ENCODE measurements around the gene TCEANC2. TPM values are rescaled to one million over a fixed set of nuclear protein-coding genes. Genes with fewer than 3 reads are reported as not detected.

Gene TCEANC2
- total and polyA plus RNA-seq, 2 donors (not counting 3 experiments of a cell fraction or from before 2014, with no cell fraction given), result 3.2 to 6.1 TPM

- BruUV-seq (replicated peaks), result no TSS peak
- peaks cover 10% of the 10 kb centered on the region for H3K4me1 ChIP-seq (ENCODE audit: control insufficient read depth, extremely low read depth, insufficient read depth, low read length)
- dilution Hi-C loops (cut with MboI; ENCODE audit: extremely low pct_ligation_motif_present, low sequenced_read_pairs), result no loop called here
- no peak overlapping the region for H3K4me2 ChIP-seq (ENCODE audit: insufficient read depth, low read length)
- DNase-seq (ENCODE audit: low read depth, low spot score), result peak; percentile 59
- no peaks in the 10 kb centered on the region for H4K20me1 ChIP-seq (replicated peaks; ENCODE audit: control insufficient read depth, extremely low read depth, insufficient read depth, low read length)
- intact Hi-C loops (cut with micrococcal nuclease), result loop anchor here (1.0 kb wide), 1 partner anchor 14 kb away; no protein-coding TSS in a partner anchor
- no peaks in the 10 kb centered on the region for H3K9me1 ChIP-seq (replicated peaks; ENCODE audit: control insufficient read depth, extremely low read depth, insufficient read depth, low read length)
- ChIA-PET CTCF (interaction anchor here (1.0 to 3.0 kb wide), 4 partner anchors 9 to 46 kb away, joined by 4 to 20 read pairs (median 7); no protein-coding TSS in a partner anchor), POLR2A (no interaction called here)
- no peak overlapping the region for H3K4me3 ChIP-seq (replicated peaks in 1 of 3; ENCODE audit: insufficient read depth in 1 of 3, low read depth in 1 of 3, low read length in 3 of 3)
- no peaks in the 10 kb centered on the region for H3K36me3 ChIP-seq (ENCODE audit: control insufficient read depth in 2 of 2, extremely low read depth in 1 of 2, insufficient read depth in 2 of 2, low read length in 2 of 2)
- no peak for FAIRE-seq
- TF ChIP-seq JUN (IDR thresholded peaks at IDR 0.05; ENCODE audit: borderline replicate concordance, insufficient read depth, insufficient read length, low read depth) (peak; percentile 61), POLR2A (IDR thresholded peaks at IDR 0.05; ENCODE audit: low read depth, low read length) (no peak)
- H3K27ac ChIP-seq (ENCODE audit: insufficient read depth, low read depth, low read length), result no peak overlapping the region
- H3K9ac ChIP-seq (replicated peaks; ENCODE audit: extremely low read depth, insufficient read depth, low read length), result no peak overlapping the region
- no peaks in the 10 kb centered on the region for H3K9me3 ChIP-seq (replicated peaks; ENCODE audit: control insufficient read depth, insufficient read depth, low read length)
- H2AFZ ChIP-seq (ENCODE audit: low read depth, low read length), result no peak overlapping the region
- peaks cover 0 to 5% of the 10 kb centered on the region in 2 experiments for H3K27me3 ChIP-seq (ENCODE audit: control insufficient read depth in 2 of 2, insufficient read depth in 2 of 2, low read length in 2 of 2)
- no peaks in the 10 kb centered on the region for H3K79me2 ChIP-seq (ENCODE audit: control insufficient read depth, insufficient read depth, low read length)
Observed at GRCh38 chr1:54135436-54136120, 82.2 kb downstream of the TCEANC2 start.

GRCh38 chr1:54136269-54136896 is 83.0 kb downstream of the TCEANC2 start:
- H3K4me3 ChIP-seq (replicated peaks in 1 of 3; ENCODE audit: insufficient read depth in 1 of 3, low read depth in 1 of 3, low read length in 3 of 3), result no peak overlapping the region
- no peak overlapping the region for H3K27ac ChIP-seq (ENCODE audit: insufficient read depth, low read depth, low read length)
- TF ChIP-seq JUN (IDR thresholded peaks at IDR 0.05; ENCODE audit: borderline replicate concordance, insufficient read depth, insufficient read length, low read depth), result no peak
- no peak for TF ChIP-seq CTCF (IDR thresholded peaks at IDR 0.05; ENCODE audit: extremely low read depth in 1 of 2, insufficient read depth in 1 of 2, low read depth in 1 of 2, low read length in 2 of 2)
- TF ChIP-seq FOS (IDR thresholded peaks at IDR 0.05; ENCODE audit: borderline replicate concordance, insufficient read depth, low read length), result no peak
- no peak for TF ChIP-seq POLR2A (IDR thresholded peaks at IDR 0.05; ENCODE audit: low read depth, low read length)
- TF ChIP-seq GATA2 (IDR thresholded peaks at IDR 0.05; ENCODE audit: insufficient read depth, insufficient read length, low read depth, low read length), result no peak
- no peak for TF ChIP-seq MYC (IDR thresholded peaks at IDR 0.05; ENCODE audit: low read depth, low read length)
- TF ChIP-seq MAX (IDR thresholded peaks at IDR 0.05; ENCODE audit: insufficient read depth, insufficient read length), result no peak
- TF ChIP-seq POLR2AphosphoS5 (IDR thresholded peaks at IDR 0.05; ENCODE audit: insufficient read depth, low read depth, low read length), result no peak
- no peak for TF ChIP-seq EZH2 (IDR thresholded peaks at IDR 0.05; ENCODE audit: borderline replicate concordance, low read depth, low read length, severe bottlenecking)
- no peak overlapping the region for H3K4me2 ChIP-seq (ENCODE audit: insufficient read depth, low read length)
- no peak for DNase-seq (ENCODE audit: low read depth, low spot score)
- H3K4me1 ChIP-seq (ENCODE audit: control insufficient read depth, extremely low read depth, insufficient read depth, low read length), result peaks cover 10% of the 10 kb centered on the region
- POLR2A ChIA-PET, result no interaction called here
- no peaks in the 10 kb centered on the region for H3K9me1 ChIP-seq (replicated peaks; ENCODE audit: control insufficient read depth, extremely low read depth, insufficient read depth, low read length)
- no peaks in the 10 kb centered on the region for H3K9me3 ChIP-seq (replicated peaks; ENCODE audit: control insufficient read depth, insufficient read depth, low read length)
- H3K36me3 ChIP-seq (ENCODE audit: control insufficient read depth in 2 of 2, extremely low read depth in 1 of 2, insufficient read depth in 2 of 2, low read length in 2 of 2), result no peaks in the 10 kb centered on the region
- intact Hi-C loops (cut with micrococcal nuclease) (no loop called here), dilution Hi-C loops (cut with MboI; ENCODE audit: extremely low pct_ligation_motif_present, low sequenced_read_pairs) (no loop called here)
- CTCF ChIA-PET, result interaction anchor here (1.2 to 3.0 kb wide), 5 partner anchors 15 to 63 kb away, joined by 3 to 20 read pairs (median 4); partner anchors contain the start of genes CYB5RL and MRPL37
- no peak overlapping the region for H2AFZ ChIP-seq (ENCODE audit: low read depth, low read length)
- no peaks in the 10 kb centered on the region for H3K27me3 ChIP-seq (ENCODE audit: control insufficient read depth in 2 of 2, insufficient read depth in 2 of 2, low read length in 2 of 2)
- no TSS peak for BruUV-seq (replicated peaks)
- FAIRE-seq, result no peak
- H3K79me2 ChIP-seq (ENCODE audit: control insufficient read depth, insufficient read depth, low read length), result no peaks in the 10 kb centered on the region
- no peaks in the 10 kb centered on the region for H4K20me1 ChIP-seq (replicated peaks; ENCODE audit: control insufficient read depth, extremely low read depth, insufficient read depth, low read length)
- no peak overlapping the region for H3K9ac ChIP-seq (replicated peaks; ENCODE audit: extremely low read depth, insufficient read depth, low read length)
